PFSK-1 (cell line): ENCODE measurements around the gene GRIN2A.

Experiments
- FOXP2 ChIP-seq: optimal IDR thresholded peaks from 2 replicates; pipeline ENCODE3; 2011; ENCODE audit warnings: borderline replicate concordance, control low read depth, inconsistent platforms; ENCODE audit not compliant: insufficient read depth; ENCODE audit errors: extremely low read length, extremely low read depth
- POLR2AphosphoS5 ChIP-seq: IDR thresholded peaks from 2 replicates; pipeline ENCODE4 v1.6.1; 2012; ENCODE audit warnings: low read depth, mild to moderate bottlenecking, control low read depth, low read length, moderate library complexity
- SIN3A ChIP-seq: IDR thresholded peaks from 2 replicates; pipeline ENCODE4 v1.6.1; 2012; ENCODE audit warnings: mild to moderate bottlenecking, low read length, moderate library complexity, borderline replicate concordance; ENCODE audit not compliant: insufficient read depth
- TAF1 ChIP-seq: IDR thresholded peaks from 2 replicates; pipeline ENCODE4 v1.6.1; 2012; ENCODE audit warnings: low read length, control low read depth, borderline replicate concordance; ENCODE audit not compliant: insufficient read depth
- TF ChIP-seq, protein P1 (sequence below), 2 experiments: IDR thresholded peaks; 2 replicates each; pipeline versions ENCODE4 v1.6.1 to v1.8.0; 2011 to 2012; ENCODE audit warnings: low read depth in 2 of 2, low read length in 2 of 2, control low read depth in 1 of 2, inconsistent platforms in 1 of 2, mild to moderate bottlenecking in 1 of 2, moderate library complexity in 1 of 2; ENCODE audit not compliant: insufficient read depth in 1 of 2

GRIN2A gene

DNA sequence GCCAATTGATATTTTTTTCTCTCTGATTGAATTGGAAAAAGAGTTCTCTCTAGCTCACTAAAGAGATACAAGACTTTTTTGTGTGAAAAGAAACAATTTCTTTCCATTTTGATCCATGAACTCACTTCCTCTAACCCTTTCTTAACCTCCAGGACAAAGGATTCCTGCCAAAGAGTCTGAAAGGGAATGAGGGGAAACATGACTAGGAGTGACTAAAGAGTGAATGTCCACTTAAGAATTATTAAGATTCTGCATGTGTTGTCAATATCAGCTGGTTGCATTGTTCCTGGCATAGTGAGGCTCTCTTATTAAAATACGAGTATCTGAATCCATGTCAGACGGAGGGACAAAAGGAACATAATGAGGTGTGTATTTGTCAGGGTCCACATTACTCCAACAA, 344.7 kb downstream of the GRIN2A start:
- no peak for TF ChIP-seq SIN3A
- TF ChIP-seq, protein P1, sequence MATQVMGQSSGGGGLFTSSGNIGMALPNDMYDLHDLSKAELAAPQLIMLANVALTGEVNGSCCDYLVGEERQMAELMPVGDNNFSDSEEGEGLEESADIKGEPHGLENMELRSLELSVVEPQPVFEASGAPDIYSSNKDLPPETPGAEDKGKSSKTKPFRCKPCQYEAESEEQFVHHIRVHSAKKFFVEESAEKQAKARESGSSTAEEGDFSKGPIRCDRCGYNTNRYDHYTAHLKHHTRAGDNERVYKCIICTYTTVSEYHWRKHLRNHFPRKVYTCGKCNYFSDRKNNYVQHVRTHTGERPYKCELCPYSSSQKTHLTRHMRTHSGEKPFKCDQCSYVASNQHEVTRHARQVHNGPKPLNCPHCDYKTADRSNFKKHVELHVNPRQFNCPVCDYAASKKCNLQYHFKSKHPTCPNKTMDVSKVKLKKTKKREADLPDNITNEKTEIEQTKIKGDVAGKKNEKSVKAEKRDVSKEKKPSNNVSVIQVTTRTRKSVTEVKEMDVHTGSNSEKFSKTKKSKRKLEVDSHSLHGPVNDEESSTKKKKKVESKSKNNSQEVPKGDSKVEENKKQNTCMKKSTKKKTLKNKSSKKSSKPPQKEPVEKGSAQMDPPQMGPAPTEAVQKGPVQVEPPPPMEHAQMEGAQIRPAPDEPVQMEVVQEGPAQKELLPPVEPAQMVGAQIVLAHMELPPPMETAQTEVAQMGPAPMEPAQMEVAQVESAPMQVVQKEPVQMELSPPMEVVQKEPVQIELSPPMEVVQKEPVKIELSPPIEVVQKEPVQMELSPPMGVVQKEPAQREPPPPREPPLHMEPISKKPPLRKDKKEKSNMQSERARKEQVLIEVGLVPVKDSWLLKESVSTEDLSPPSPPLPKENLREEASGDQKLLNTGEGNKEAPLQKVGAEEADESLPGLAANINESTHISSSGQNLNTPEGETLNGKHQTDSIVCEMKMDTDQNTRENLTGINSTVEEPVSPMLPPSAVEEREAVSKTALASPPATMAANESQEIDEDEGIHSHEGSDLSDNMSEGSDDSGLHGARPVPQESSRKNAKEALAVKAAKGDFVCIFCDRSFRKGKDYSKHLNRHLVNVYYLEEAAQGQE (IDR thresholded peaks at IDR 0.05; ENCODE audit: insufficient read depth in 1 of 2, low read depth in 2 of 2, low read length in 2 of 2) = no peak
- TF ChIP-seq FOXP2 = no peak
- TF ChIP-seq TAF1 = no peak
- no peak for TF ChIP-seq POLR2AphosphoS5

DNA sequence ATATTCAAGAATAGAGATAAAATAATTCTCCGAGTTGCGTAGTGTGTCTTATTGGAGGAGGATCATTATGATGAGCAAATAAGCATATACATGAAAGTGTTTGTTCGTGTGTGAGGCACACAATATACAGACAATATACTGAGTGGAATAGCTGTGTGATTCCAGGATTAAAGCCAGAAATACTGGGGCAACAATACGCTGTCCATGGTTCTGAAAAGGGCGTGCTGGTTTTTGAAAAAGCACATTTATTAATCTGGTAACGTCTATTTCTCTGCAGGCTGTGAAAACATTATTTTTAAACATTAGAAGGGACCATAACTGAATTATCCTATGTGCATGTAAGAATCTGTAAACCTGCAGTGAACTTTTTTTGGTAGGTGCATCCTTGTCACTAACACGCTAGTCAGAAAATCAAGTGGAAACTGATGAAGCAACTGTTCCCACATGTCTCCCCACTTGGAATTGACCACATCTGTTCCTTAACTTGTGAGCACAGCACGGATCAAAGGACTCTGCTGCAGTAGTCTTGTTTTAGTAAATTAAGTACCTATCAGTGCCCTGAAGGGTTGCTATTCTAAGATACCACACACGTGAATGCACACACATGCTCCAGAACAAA, 346.0 kb downstream of the GRIN2A start:
- no peak for TF ChIP-seq SIN3A
- TF ChIP-seq, protein P1 (IDR thresholded peaks at IDR 0.05; ENCODE audit: insufficient read depth in 1 of 2, low read depth in 2 of 2, low read length in 2 of 2) = peak; percentile 84 to 97
- TF ChIP-seq FOXP2 = no peak

DNA sequence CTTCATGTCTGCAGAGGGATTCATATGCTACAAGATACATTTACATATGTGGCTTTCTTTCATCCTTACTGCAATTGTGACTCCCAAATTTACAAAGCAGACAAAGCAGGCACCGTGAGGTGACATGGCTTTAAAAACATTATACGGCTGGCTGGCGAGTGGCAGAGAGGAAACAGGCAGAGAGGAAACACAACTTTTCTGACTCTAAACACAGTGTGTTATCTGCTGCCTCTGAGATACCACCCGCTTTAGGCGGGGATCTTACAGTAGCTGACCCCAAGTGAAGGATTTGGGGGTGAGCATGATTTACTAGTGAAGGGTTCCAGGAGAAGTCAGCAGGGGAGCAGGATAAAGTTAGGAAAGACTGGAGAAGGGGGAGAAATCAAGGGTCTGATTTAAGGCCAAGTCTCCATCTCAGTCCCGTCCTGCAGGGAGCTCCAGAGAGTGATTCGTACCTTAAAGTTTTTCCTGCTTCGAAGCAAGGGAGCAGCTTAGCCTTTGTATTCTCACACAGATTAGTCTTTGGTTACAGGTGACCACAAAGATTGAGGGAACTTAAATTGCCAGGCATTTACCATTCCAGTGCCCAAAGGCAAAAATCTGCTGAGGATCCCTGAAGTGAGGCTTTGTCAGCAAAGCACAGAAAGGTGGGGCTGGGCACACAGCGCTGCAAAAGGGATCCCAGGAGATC, 355.0 kb downstream of the GRIN2A start:
- no peak for TF ChIP-seq TAF1
- TF ChIP-seq POLR2AphosphoS5 = no peak
- no peak for TF ChIP-seq SIN3A
- TF ChIP-seq, protein P1 (IDR thresholded peaks at IDR 0.05; ENCODE audit: insufficient read depth in 1 of 2, low read depth in 2 of 2, low read length in 2 of 2) = no peak
- TF ChIP-seq FOXP2 = no peak

DNA sequence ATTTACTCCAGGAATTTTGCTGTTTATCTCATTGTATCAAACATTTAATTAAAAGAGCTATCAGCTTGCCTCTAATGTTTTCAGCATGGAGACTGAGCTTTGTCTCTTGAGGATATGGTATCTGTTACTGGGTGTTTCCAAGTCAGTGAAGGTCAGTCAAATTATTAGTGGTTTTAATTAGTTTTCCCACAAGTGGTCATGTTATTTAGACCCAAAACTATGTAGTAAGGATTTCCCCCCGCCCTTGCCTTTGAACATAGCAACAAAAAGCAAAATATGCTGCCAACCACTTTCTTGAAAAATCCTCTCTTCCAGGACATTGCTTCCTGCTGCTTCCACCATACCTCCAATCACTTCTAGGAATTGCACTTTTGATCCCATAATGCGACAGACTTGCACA, 355.6 kb downstream of the GRIN2A start:
- TF ChIP-seq, protein P1 (IDR thresholded peaks at IDR 0.05; ENCODE audit: insufficient read depth in 1 of 2, low read depth in 2 of 2, low read length in 2 of 2) = no peak
- TF ChIP-seq SIN3A (no peak), TAF1 (no peak), FOXP2 (no peak), POLR2AphosphoS5 (no peak)

DNA sequence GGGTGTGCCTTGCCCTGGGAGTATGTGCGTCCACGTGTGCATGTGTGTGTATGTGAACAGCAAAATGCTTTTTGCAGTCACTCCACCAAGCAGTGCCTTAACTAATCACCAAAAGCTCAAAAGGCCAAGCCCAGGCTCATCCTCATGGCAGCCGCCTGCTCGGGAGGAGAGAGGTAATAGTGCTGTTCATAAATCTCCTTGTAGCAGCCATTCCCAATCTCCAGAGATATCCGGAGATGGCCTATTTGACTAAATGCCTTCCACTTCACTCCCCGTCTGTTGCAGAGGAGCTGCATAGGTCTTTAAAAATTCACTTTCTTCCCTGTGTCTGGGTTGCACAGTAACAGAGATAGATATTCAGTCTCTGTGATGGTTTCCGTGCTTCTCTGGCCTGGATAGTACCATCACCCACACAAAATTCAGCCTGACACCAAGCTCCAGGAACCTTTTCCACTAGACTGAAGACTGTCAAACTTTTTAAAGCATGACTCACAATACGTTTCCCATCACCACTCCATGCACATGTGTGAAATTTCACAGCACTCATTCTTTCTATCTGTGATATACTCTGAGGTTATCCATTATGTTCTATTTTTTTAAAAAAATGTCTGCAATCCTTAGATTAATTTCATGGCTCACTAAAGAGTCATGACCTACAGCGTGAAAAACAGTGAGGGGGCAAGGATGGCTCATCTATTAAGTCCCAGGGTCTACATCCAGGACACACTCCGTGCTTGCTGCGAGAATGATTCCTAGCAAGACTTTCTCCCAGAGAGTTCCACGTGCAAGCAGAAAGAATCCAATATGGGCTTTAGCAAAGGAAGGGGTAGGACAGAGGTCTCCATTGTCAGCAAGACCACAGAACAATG, 357.8 kb downstream of the GRIN2A start:
- TF ChIP-seq, protein P1 (IDR thresholded peaks at IDR 0.05; ENCODE audit: insufficient read depth in 1 of 2, low read depth in 2 of 2, low read length in 2 of 2) = no peak
- no peak for TF ChIP-seq POLR2AphosphoS5
- no peak for TF ChIP-seq TAF1
- no peak for TF ChIP-seq FOXP2
- no peak for TF ChIP-seq SIN3A
